Activated CD8-positive, alpha-beta memory T cell treated with anti-CD3 and anti-CD28 coated beads, Interleukin-2, amount 10 ng/mL, durations not matched to agents 7 days and 5 days (primary cell): ENCODE data around the gene ZIM2. TPM values are rescaled to one million over a fixed set of nuclear protein-coding genes. Genes with fewer than 3 reads are reported as not detected.

Experiments
- ATAC-seq: fragments of 150-1000 bp; cut with Tn5 transposase; one replicate; pipeline ENCODE4 v1.10.0; 2021; ENCODE audit warnings: moderate library complexity
- CTCF ChIA-PET: fragments of 350-600 bp; sonication (Branson Sonifier 250); formaldehyde crosslinking; loops from one replicate; lab custom pipeline; 2021; ENCODE audit warnings: antibody characterized with exemption; lab: Charles Lee
- DNase-seq: peaks from one replicate; pipeline ENCODE4 v3.0.0-alpha.2; 2020
- H3K27ac Mint-ChIP-seq: one replicate; pipeline ENCODE4 v1.8.0; 2021; ENCODE audit warnings: mild to moderate bottlenecking, mixed read lengths
- H3K27me3 Mint-ChIP-seq: one replicate; pipeline ENCODE4 v1.8.0; 2021; ENCODE audit warnings: mixed read lengths
- H3K36me3 Mint-ChIP-seq: one replicate; pipeline ENCODE4 v1.8.0; 2021; ENCODE audit warnings: mild to moderate bottlenecking, mixed read lengths
- H3K4me1 Mint-ChIP-seq: one replicate; pipeline ENCODE4 v1.8.0; 2021; ENCODE audit warnings: mixed read lengths
- H3K4me3 Mint-ChIP-seq: one replicate; pipeline ENCODE4 v1.8.0; 2021; ENCODE audit warnings: mild to moderate bottlenecking, moderate library complexity, mixed read lengths
- H3K9me3 Mint-ChIP-seq: one replicate; pipeline ENCODE4 v1.8.0; 2022; ENCODE audit warnings: low read depth, mixed read lengths
- total RNA-seq, 2 experiments: library from RNA; stranded (reverse); gene quantifications; one replicate each; pipeline ENCODE4 v1.2.3, GENCODE V29; 2021

Gene ZIM2
- total RNA-seq, 2 experiments from 2014 or later: not detected

- Mint-ChIP-seq H3K4me3 (no peak overlapping the region), H3K9me3 (peaks cover 18% of the 10 kb centered on the region), H3K27me3 (no peaks in the 10 kb centered on the region), H3K36me3 (no peaks in the 10 kb centered on the region), H3K27ac (no peak overlapping the region), H3K4me1 (no peaks in the 10 kb centered on the region)
- no peak for ATAC-seq
- DNase-seq: no peak
- CTCF ChIA-PET: no interaction called here
Measured at GRCh38 chr19:56811480-56811879, 29.0 kb downstream of the ZIM2 start.

GRCh38 chr19:56810260-56810659, 30.3 kb downstream of the ZIM2 start:
- no peak for DNase-seq
- CTCF ChIA-PET: no interaction called here
- ATAC-seq: no peak
- Mint-ChIP-seq H3K36me3 (no peaks in the 10 kb centered on the region), H3K4me3 (no peak overlapping the region), H3K9me3 (peaks cover 9% of the 10 kb centered on the region), H3K4me1 (no peaks in the 10 kb centered on the region), H3K27ac (no peak overlapping the region), H3K27me3 (no peaks in the 10 kb centered on the region)

GRCh38 chr19:56808717-56809392, 31.7 kb downstream of the ZIM2 start:
- CTCF ChIA-PET: no interaction called here
- Mint-ChIP-seq H3K4me1 (no peaks in the 10 kb centered on the region), H3K27ac (no peak overlapping the region), H3K4me3 (no peak overlapping the region), H3K9me3 (peaks cover 13% of the 10 kb centered on the region), H3K27me3 (no peaks in the 10 kb centered on the region), H3K36me3 (no peaks in the 10 kb centered on the region)
- DNase-seq (no peak), ATAC-seq (no peak)

GRCh38 chr19:56806639-56807038, 33.9 kb downstream of the ZIM2 start:
- CTCF ChIA-PET: no interaction called here
- ATAC-seq: no peak
- no peaks in the 10 kb centered on the region for H3K36me3 Mint-ChIP-seq
- H3K9me3 Mint-ChIP-seq: peaks cover 16% of the 10 kb centered on the region
- H3K4me1 Mint-ChIP-seq: no peaks in the 10 kb centered on the region
- DNase-seq: no peak
- no peaks in the 10 kb centered on the region for H3K27me3 Mint-ChIP-seq
- no peak overlapping the region for H3K4me3 Mint-ChIP-seq
- H3K27ac Mint-ChIP-seq: no peak overlapping the region

GRCh38 chr19:56778351-56778750, 62.2 kb downstream of the ZIM2 start:
- Mint-ChIP-seq H3K27me3 (no peaks in the 10 kb centered on the region), H3K36me3 (no peaks in the 10 kb centered on the region), H3K27ac (no peak overlapping the region), H3K4me1 (no peaks in the 10 kb centered on the region), H3K4me3 (no peak overlapping the region), H3K9me3 (peaks cover 20% of the 10 kb centered on the region)
- DNase-seq (no peak), ATAC-seq (no peak)
- CTCF ChIA-PET: no interaction called here

GRCh38 chr19:56769650-56770049, 70.9 kb downstream of the ZIM2 start:
- peaks cover 7% of the 10 kb centered on the region for H3K4me1 Mint-ChIP-seq
- peaks cover 27% of the 10 kb centered on the region for H3K9me3 Mint-ChIP-seq
- CTCF ChIA-PET: no interaction called here

GRCh38 chr19:56765137-56765536, 75.4 kb downstream of the ZIM2 start:
- Mint-ChIP-seq H3K9me3 (peaks cover 30% of the 10 kb centered on the region), H3K36me3 (no peaks in the 10 kb centered on the region), H3K27ac (no peak overlapping the region), H3K27me3 (no peaks in the 10 kb centered on the region), H3K4me1 (peaks cover 7% of the 10 kb centered on the region), H3K4me3 (peak overlapping the region; percentile 45)
- CTCF ChIA-PET: no interaction called here
- DNase-seq (no peak), ATAC-seq (no peak)

More at GRCh38 chr19:56769650-56770049, 70.9 kb downstream of the ZIM2 start:
- no peak overlapping the region for H3K4me3 Mint-ChIP-seq
- no peaks in the 10 kb centered on the region for H3K27me3 Mint-ChIP-seq
- no peak overlapping the region for H3K27ac Mint-ChIP-seq
- ATAC-seq: no peak
- no peak for DNase-seq
- H3K36me3 Mint-ChIP-seq: no peaks in the 10 kb centered on the region

- Mint-ChIP-seq H3K27me3 (no peaks in the 10 kb centered on the region), H3K4me3 (no peak overlapping the region), H3K36me3 (no peaks in the 10 kb centered on the region), H3K27ac (no peak overlapping the region), H3K9me3 (peaks cover 35% of the 10 kb centered on the region), H3K4me1 (peaks cover 7% of the 10 kb centered on the region)
- ATAC-seq (no peak), DNase-seq (no peak)
- CTCF ChIA-PET: no interaction called here
Measured at GRCh38 chr19:56764196-56764695, 76.3 kb downstream of the ZIM2 start.

GRCh38 chr19:56760842-56761241, 79.7 kb downstream of the ZIM2 start:
- no peak overlapping the region for H3K4me3 Mint-ChIP-seq
- peaks cover 45% of the 10 kb centered on the region for H3K9me3 Mint-ChIP-seq
- no peaks in the 10 kb centered on the region for H3K27me3 Mint-ChIP-seq
- H3K4me1 Mint-ChIP-seq: peaks cover 7% of the 10 kb centered on the region
- CTCF ChIA-PET: no interaction called here
- ATAC-seq (no peak), DNase-seq (no peak)
- H3K36me3 Mint-ChIP-seq: no peaks in the 10 kb centered on the region
- no peak overlapping the region for H3K27ac Mint-ChIP-seq

- no peak for ATAC-seq
- Mint-ChIP-seq H3K4me1 (no peaks in the 10 kb centered on the region), H3K27me3 (no peaks in the 10 kb centered on the region), H3K4me3 (no peak overlapping the region), H3K27ac (no peak overlapping the region), H3K9me3 (peaks cover 39% of the 10 kb centered on the region), H3K36me3 (no peaks in the 10 kb centered on the region)
- no peak for DNase-seq
- CTCF ChIA-PET: no interaction called here
Measured at GRCh38 chr19:56759531-56759930, 81.0 kb downstream of the ZIM2 start.

- no peaks in the 10 kb centered on the region for H3K27me3 Mint-ChIP-seq
- DNase-seq: no peak
- ATAC-seq: no peak
- H3K4me1 Mint-ChIP-seq: no peaks in the 10 kb centered on the region
- H3K9me3 Mint-ChIP-seq: peaks cover 35% of the 10 kb centered on the region
- CTCF ChIA-PET: no interaction called here
- H3K36me3 Mint-ChIP-seq: peaks cover 2% of the 10 kb centered on the region
- H3K27ac Mint-ChIP-seq: no peak overlapping the region
- H3K4me3 Mint-ChIP-seq: no peak overlapping the region
Measured at GRCh38 chr19:56751078-56751489, 89.4 kb downstream of the ZIM2 start.

- Mint-ChIP-seq H3K27me3 (no peaks in the 10 kb centered on the region), H3K27ac (no peak overlapping the region), H3K4me1 (no peaks in the 10 kb centered on the region)
Measured at GRCh38 chr19:56750658-56751057, 89.9 kb downstream of the ZIM2 start.

GRCh38 chr19:56748378-56748777, 92.1 kb downstream of the ZIM2 start:
- Mint-ChIP-seq H3K27ac (no peak overlapping the region), H3K4me1 (no peaks in the 10 kb centered on the region), H3K27me3 (no peaks in the 10 kb centered on the region), H3K36me3 (peaks cover 4% of the 10 kb centered on the region), H3K9me3 (peaks cover 32% of the 10 kb centered on the region), H3K4me3 (no peak overlapping the region)
- ATAC-seq (no peak), DNase-seq (no peak)
- CTCF ChIA-PET: no interaction called here

More at GRCh38 chr19:56750658-56751057, 89.9 kb downstream of the ZIM2 start:
- DNase-seq: no peak
- Mint-ChIP-seq H3K36me3 (peaks cover 2% of the 10 kb centered on the region), H3K4me3 (no peak overlapping the region), H3K9me3 (peaks cover 34% of the 10 kb centered on the region)
- ATAC-seq: no peak
- CTCF ChIA-PET: no interaction called here

- no peaks in the 10 kb centered on the region for H3K27me3 Mint-ChIP-seq
- peaks cover 4% of the 10 kb centered on the region for H3K36me3 Mint-ChIP-seq
- ATAC-seq: no peak
- no peak overlapping the region for H3K4me3 Mint-ChIP-seq
- no peak for DNase-seq
- peaks cover 32% of the 10 kb centered on the region for H3K9me3 Mint-ChIP-seq
- CTCF ChIA-PET: no interaction called here
- H3K27ac Mint-ChIP-seq: no peak overlapping the region
- H3K4me1 Mint-ChIP-seq: no peaks in the 10 kb centered on the region
Measured at GRCh38 chr19:56746367-56746766, 94.2 kb downstream of the ZIM2 start.
